Breast epithelium (tissue), 3 donors: ENCODE results near the gene MCOLN2.

ENCODE experiments used
- POLR2A ChIP-seq: fragments of 450-650 bp; IDR thresholded peaks from one replicate; pipeline ENCODE4 v1.6.1; 2016; ENCODE audit warnings: antibody characterized with exemption, mild to moderate bottlenecking, moderate library complexity
- POLR2AphosphoS5 ChIP-seq, 3 donors: sonication (generic); formaldehyde crosslinking; IDR thresholded peaks; one replicate each; pipeline ENCODE4 v1.6.1; 2017; ENCODE audit warnings: antibody characterized with exemption in 3 of 3
- TF ChIP-seq, protein P1 (sequence below), 3 donors: fragments of 450-650 bp; IDR thresholded peaks; one replicate each; pipeline ENCODE4 v1.5.1; 2016 to 2017; ENCODE audit warnings: antibody characterized with exemption in 3 of 3, mild to moderate bottlenecking in 3 of 3, moderate library complexity in 3 of 3

DNA sequence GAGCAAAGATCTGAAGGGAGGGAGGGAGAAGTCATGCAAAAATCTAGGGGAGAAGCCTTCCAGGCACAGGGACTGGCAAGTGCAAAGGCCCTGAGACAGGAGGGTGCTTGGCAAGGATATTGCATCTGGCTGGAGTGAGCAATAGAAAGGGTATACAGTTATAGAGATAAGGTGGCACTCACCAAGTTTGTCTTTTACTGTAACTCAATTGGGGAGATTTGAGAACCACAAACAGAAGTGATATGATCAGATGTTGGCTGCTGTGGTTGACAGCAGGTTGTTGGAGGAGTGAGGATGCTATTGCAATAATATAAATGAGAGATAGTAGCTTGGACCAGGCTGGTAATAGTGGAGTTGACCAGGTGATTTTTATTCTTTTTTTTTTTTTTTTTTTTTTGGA is 25.8 kb upstream of the MCOLN2 start:
- TF ChIP-seq, protein P1, sequence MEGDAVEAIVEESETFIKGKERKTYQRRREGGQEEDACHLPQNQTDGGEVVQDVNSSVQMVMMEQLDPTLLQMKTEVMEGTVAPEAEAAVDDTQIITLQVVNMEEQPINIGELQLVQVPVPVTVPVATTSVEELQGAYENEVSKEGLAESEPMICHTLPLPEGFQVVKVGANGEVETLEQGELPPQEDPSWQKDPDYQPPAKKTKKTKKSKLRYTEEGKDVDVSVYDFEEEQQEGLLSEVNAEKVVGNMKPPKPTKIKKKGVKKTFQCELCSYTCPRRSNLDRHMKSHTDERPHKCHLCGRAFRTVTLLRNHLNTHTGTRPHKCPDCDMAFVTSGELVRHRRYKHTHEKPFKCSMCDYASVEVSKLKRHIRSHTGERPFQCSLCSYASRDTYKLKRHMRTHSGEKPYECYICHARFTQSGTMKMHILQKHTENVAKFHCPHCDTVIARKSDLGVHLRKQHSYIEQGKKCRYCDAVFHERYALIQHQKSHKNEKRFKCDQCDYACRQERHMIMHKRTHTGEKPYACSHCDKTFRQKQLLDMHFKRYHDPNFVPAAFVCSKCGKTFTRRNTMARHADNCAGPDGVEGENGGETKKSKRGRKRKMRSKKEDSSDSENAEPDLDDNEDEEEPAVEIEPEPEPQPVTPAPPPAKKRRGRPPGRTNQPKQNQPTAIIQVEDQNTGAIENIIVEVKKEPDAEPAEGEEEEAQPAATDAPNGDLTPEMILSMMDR (IDR thresholded peaks at IDR 0.05) = no peak
- TF ChIP-seq POLR2AphosphoS5 (IDR thresholded peaks at IDR 0.05) = no peak
- no peak for TF ChIP-seq POLR2A
